SK-N-SH treated with all-trans-retinoic acid at 6 μM for 48 hours (cell line): ENCODE data around the gene GLIS1.

ENCODE experiments used
- ATAC-seq: fragments of 200-7000 bp; cut with Tn5 transposase; 3 replicates; pipeline ENCODE4 v1.9.1; 2020; ENCODE audit warnings: mild to moderate bottlenecking, moderate library complexity
- ARNTL ChIP-seq: fragments of 450-650 bp; formaldehyde crosslinking; IDR thresholded peaks from 2 replicates; pipeline ENCODE4 v1.5.0; 2020; ENCODE audit warnings: low read depth, mild to moderate bottlenecking, moderate library complexity, borderline replicate concordance
- BACH2 ChIP-seq: fragments of 250-450 bp; sonication (Bioruptor Pico); IDR thresholded peaks from 2 replicates; pipeline ENCODE4 v1.9.0; 2021; ENCODE audit warnings: mild to moderate bottlenecking, borderline replicate concordance
- CREB5 ChIP-seq: fragments of 250-450 bp; sonication (Bioruptor Pico); IDR thresholded peaks from 2 replicates; pipeline ENCODE4 v1.5.1; 2020; ENCODE audit warnings: low read depth, mild to moderate bottlenecking, moderate library complexity
- CSDC2 ChIP-seq: fragments of 250-450 bp; sonication (Bioruptor Pico); IDR thresholded peaks from 2 replicates; pipeline ENCODE4 v1.5.0; 2020; ENCODE audit warnings: mild to moderate bottlenecking, moderate library complexity
- GLIS3 ChIP-seq: fragments of 250-450 bp; sonication (Bioruptor Pico); IDR thresholded peaks from 2 replicates; pipeline ENCODE4 v1.5.0; 2020; ENCODE audit warnings: mild to moderate bottlenecking, moderate library complexity
- OSR1 ChIP-seq: fragments of 250-450 bp; sonication (Bioruptor Pico); IDR thresholded peaks from 2 replicates; pipeline ENCODE4 v1.8.0; 2022; ENCODE audit warnings: moderate library complexity, mild to moderate bottlenecking, inconsistent platforms
- PPARA ChIP-seq: fragments of 250-450 bp; sonication (Bioruptor Pico); IDR thresholded peaks from 2 replicates; pipeline ENCODE4 v1.5.0; 2020; ENCODE audit warnings: mild to moderate bottlenecking, borderline replicate concordance
- RARB ChIP-seq: fragments of 250-450 bp; sonication (Bioruptor Pico); IDR thresholded peaks from 2 replicates; pipeline ENCODE4 v1.8.0; 2021; ENCODE audit warnings: mild to moderate bottlenecking, moderate library complexity
- SNAI2 ChIP-seq: fragments of 250-450 bp; sonication (Bioruptor Pico); IDR thresholded peaks from 2 replicates; pipeline ENCODE4 v1.5.0; 2020; ENCODE audit warnings: mild to moderate bottlenecking, moderate library complexity
- TOX ChIP-seq: fragments of 250-450 bp; sonication (Bioruptor Pico); IDR thresholded peaks from 2 replicates; pipeline ENCODE4 v1.8.0; 2021; ENCODE audit warnings: mild to moderate bottlenecking, moderate library complexity, borderline replicate concordance
- ZC3H10 ChIP-seq: fragments of 250-450 bp; sonication (Bioruptor Pico); IDR thresholded peaks from 2 replicates; pipeline ENCODE4 v1.5.1; 2021; ENCODE audit warnings: mild to moderate bottlenecking, moderate library complexity
- ZFP3 ChIP-seq: fragments of 250-450 bp; sonication (Bioruptor Pico); IDR thresholded peaks from 2 replicates; pipeline ENCODE4 v1.5.0; 2020; ENCODE audit warnings: mild to moderate bottlenecking, moderate library complexity
- ZFP30 ChIP-seq: fragments of 450-650 bp; formaldehyde crosslinking; IDR thresholded peaks from 2 replicates; pipeline ENCODE4 v1.5.0; 2022; ENCODE audit warnings: mild to moderate bottlenecking, moderate library complexity
- ZNF565 ChIP-seq: fragments of 450-650 bp; formaldehyde crosslinking; conservative IDR thresholded peaks from 2 replicates; pipeline ENCODE4 v1.5.0; 2020; ENCODE audit warnings: low read depth, mild to moderate bottlenecking, moderate library complexity
- ZNF70 ChIP-seq: fragments of 450-650 bp; formaldehyde crosslinking; IDR thresholded peaks from 2 replicates; pipeline ENCODE4 v1.5.0; 2020; ENCODE audit warnings: mild to moderate bottlenecking, moderate library complexity
- ZNF8 ChIP-seq: fragments of 450-650 bp; formaldehyde crosslinking; IDR thresholded peaks from 2 replicates; pipeline ENCODE4 v1.5.0; 2020; ENCODE audit warnings: mild to moderate bottlenecking, moderate library complexity
- TF ChIP-seq, protein P1 (sequence below): fragments of 250-450 bp; sonication (Bioruptor Pico); IDR thresholded peaks from 2 replicates; pipeline ENCODE4 v1.8.0; 2020; ENCODE audit warnings: mild to moderate bottlenecking, moderate library complexity, borderline replicate concordance
- TF ChIP-seq, protein P2 (sequence below): fragments of 250-450 bp; sonication (Bioruptor Pico); IDR thresholded peaks from 2 replicates; pipeline ENCODE4 v1.8.0; 2021; ENCODE audit warnings: low read depth, mild to moderate bottlenecking, moderate library complexity, borderline replicate concordance
- TF ChIP-seq, protein P3 (sequence below): fragments of 250-450 bp; sonication (Bioruptor Pico); IDR thresholded peaks from 2 replicates; pipeline ENCODE4 v1.5.0; 2020; ENCODE audit warnings: mild to moderate bottlenecking, moderate library complexity

GLIS1 gene

DNA sequence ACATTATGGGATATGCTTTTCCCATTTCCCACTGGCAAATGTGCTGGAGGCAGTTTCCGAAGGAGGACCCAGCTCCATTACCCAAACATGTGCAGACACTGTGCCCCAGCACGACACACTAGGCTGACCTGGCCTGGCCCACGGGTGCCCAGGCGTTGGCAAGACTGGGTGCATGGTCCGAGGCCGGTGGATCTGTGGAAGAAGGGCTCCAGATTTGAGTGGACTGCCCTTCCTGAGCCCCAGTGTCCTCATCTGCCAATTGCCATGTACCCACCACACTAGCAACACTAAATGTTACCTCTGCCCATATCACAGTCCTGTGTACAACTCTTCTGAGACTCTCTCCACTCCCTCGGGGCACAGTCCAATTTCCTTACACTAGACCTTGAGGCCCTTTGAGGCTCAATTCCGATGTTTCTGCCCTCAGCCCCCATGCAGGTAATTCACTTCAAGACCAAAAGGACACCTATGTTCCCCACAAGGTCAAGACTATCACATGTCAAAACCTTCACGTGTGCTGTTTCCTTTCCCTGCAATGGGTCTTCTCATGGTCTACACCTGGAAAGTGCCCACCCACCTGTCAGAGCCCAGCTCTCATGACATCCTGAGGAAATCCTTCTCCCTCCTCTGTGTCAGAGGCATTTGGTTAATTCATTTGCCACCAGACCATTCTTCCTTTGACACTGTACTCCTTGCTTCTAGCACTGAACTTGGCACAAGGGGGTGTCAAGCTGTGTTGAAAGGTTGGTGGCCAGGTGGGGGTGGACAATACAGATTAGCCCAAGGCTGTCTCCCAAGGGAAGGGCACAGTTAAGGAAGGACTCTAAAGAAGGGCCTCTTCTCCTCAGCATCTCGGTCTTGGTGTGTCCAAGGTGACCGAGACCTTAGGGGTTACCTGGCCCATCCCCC is 154.8 kb downstream of the GLIS1 start:
- TF ChIP-seq OSR1 (CRISPR knock-in tag) (no peak), SNAI2 (CRISPR knock-in tag) (no peak), TOX (no peak), BACH2 (CRISPR knock-in tag) (no peak)
- TF ChIP-seq, protein P1, sequence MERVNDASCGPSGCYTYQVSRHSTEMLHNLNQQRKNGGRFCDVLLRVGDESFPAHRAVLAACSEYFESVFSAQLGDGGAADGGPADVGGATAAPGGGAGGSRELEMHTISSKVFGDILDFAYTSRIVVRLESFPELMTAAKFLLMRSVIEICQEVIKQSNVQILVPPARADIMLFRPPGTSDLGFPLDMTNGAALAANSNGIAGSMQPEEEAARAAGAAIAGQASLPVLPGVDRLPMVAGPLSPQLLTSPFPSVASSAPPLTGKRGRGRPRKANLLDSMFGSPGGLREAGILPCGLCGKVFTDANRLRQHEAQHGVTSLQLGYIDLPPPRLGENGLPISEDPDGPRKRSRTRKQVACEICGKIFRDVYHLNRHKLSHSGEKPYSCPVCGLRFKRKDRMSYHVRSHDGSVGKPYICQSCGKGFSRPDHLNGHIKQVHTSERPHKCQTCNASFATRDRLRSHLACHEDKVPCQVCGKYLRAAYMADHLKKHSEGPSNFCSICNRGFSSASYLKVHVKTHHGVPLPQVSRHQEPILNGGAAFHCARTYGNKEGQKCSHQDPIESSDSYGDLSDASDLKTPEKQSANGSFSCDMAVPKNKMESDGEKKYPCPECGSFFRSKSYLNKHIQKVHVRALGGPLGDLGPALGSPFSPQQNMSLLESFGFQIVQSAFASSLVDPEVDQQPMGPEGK (CRISPR knock-in tag): no peak
- TF ChIP-seq, protein P2, sequence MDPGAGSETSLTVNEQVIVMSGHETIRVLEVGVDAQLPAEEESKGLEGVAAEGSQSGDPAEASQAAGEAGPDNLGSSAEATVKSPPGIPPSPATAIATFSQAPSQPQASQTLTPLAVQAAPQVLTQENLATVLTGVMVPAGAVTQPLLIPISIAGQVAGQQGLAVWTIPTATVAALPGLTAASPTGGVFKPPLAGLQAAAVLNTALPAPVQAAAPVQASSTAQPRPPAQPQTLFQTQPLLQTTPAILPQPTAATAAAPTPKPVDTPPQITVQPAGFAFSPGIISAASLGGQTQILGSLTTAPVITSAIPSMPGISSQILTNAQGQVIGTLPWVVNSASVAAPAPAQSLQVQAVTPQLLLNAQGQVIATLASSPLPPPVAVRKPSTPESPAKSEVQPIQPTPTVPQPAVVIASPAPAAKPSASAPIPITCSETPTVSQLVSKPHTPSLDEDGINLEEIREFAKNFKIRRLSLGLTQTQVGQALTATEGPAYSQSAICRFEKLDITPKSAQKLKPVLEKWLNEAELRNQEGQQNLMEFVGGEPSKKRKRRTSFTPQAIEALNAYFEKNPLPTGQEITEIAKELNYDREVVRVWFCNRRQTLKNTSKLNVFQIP (CRISPR knock-in tag): no peak
- ATAC-seq: peak; percentile 8; the same call in 1 of the 3 replicates

DNA sequence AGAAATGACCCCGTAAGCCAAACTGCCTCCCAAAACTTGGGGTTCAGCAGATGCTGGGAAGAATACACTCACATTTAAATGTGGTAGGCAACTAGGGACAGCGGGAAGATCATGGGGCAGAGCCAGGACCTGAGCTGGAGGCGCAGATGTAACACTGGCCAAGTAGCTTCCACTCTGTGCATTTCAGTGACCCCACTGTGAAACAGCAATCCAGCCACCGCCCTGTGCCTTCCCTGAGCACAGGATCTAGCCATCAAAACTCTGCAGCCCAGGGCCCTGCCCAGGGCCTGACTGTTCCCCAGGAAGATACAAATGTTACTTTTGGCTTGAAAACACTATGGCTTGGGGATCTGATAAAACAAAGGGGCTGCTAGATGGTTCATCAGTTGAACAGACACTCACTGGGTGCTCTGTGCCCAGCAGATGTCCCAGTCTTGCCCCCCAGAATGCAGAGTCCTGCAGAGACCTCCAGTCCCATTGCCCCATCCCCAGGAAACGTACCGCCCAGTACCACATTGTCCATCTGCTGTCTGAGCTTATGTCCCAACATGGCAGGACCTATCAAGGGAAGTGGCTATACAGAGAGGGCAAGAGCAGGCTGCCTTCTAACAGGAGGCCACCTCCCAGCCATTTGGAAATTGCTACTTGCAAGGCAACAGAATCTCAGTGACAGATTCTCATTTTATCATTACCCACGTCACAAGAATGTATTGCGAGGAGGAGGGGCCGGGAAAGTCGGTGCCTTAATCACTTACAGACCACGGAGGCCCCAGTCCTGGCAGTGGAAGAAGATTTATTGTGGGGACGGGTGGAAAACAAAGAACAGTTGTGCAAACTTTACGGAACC is 155.7 kb downstream of the GLIS1 start:
- peak; percentile 49 for ATAC-seq
- TF ChIP-seq CSDC2 (CRISPR knock-in tag) (no peak), RARB (CRISPR knock-in tag) (no peak)

- TF ChIP-seq, protein P2 (CRISPR knock-in tag): no peak
- TF ChIP-seq, protein P3, sequence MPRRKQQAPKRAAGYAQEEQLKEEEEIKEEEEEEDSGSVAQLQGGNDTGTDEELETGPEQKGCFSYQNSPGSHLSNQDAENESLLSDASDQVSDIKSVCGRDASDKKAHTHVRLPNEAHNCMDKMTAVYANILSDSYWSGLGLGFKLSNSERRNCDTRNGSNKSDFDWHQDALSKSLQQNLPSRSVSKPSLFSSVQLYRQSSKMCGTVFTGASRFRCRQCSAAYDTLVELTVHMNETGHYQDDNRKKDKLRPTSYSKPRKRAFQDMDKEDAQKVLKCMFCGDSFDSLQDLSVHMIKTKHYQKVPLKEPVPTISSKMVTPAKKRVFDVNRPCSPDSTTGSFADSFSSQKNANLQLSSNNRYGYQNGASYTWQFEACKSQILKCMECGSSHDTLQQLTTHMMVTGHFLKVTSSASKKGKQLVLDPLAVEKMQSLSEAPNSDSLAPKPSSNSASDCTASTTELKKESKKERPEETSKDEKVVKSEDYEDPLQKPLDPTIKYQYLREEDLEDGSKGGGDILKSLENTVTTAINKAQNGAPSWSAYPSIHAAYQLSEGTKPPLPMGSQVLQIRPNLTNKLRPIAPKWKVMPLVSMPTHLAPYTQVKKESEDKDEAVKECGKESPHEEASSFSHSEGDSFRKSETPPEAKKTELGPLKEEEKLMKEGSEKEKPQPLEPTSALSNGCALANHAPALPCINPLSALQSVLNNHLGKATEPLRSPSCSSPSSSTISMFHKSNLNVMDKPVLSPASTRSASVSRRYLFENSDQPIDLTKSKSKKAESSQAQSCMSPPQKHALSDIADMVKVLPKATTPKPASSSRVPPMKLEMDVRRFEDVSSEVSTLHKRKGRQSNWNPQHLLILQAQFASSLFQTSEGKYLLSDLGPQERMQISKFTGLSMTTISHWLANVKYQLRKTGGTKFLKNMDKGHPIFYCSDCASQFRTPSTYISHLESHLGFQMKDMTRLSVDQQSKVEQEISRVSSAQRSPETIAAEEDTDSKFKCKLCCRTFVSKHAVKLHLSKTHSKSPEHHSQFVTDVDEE (CRISPR knock-in tag): no peak
- TF ChIP-seq ZNF565 (CRISPR knock-in tag): no peak
- TF ChIP-seq GLIS3 (CRISPR knock-in tag): no peak
- no peak for TF ChIP-seq ZFP30
- no peak for TF ChIP-seq OSR1 (CRISPR knock-in tag)
- TF ChIP-seq CSDC2 (CRISPR knock-in tag): no peak
- TF ChIP-seq ZNF70: no peak
- TF ChIP-seq, all 23 proteins: peak for 0
- ATAC-seq: no peak
These were observed 156.5 kb downstream of the GLIS1 start for GRCh38 chr1:53582211-53583020.

- ATAC-seq: no peak
- TF ChIP-seq, protein P1 (CRISPR knock-in tag): no peak
- TF ChIP-seq ZC3H10: no peak
- no peak for TF ChIP-seq ZFP3 (CRISPR knock-in tag)
- no peak for TF ChIP-seq GLIS3 (CRISPR knock-in tag)
- TF ChIP-seq RARB (CRISPR knock-in tag): no peak
- TF ChIP-seq SNAI2 (CRISPR knock-in tag): no peak
- TF ChIP-seq TOX: no peak
- no peak for TF ChIP-seq CREB5 (CRISPR knock-in tag)
- no peak for TF ChIP-seq PPARA (CRISPR knock-in tag)
- no peak for TF ChIP-seq ARNTL (CRISPR knock-in tag)
- no peak for TF ChIP-seq ZNF8 (CRISPR knock-in tag)
- TF ChIP-seq BACH2 (CRISPR knock-in tag): no peak
- no peak for TF ChIP-seq ZNF70
These were observed 157.5 kb downstream of the GLIS1 start for GRCh38 chr1:53581476-53581875.
